ENCODE data around the gene SLX4IP.

DNA sequence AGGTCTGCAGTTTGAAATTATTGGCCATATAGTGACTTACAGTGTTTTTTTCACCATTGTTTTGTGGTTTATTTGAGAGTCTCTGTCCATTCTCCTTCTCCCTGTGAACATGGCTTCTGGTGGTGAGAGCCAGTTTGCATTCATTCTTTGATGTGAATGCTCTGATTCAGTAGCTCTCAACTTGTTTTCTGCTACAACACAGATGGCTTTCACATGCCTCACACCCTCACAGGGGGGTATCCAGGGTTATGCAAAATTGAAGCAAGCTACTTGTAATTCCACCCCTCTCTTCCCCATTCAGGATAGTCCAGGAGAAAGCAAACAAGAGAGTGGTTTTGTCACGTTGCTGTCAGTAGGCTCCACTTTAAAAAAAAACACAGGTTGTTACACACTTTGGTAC lies 55.6 kb downstream of the SLX4IP start:
- TF ChIP-seq, protein P1, sequence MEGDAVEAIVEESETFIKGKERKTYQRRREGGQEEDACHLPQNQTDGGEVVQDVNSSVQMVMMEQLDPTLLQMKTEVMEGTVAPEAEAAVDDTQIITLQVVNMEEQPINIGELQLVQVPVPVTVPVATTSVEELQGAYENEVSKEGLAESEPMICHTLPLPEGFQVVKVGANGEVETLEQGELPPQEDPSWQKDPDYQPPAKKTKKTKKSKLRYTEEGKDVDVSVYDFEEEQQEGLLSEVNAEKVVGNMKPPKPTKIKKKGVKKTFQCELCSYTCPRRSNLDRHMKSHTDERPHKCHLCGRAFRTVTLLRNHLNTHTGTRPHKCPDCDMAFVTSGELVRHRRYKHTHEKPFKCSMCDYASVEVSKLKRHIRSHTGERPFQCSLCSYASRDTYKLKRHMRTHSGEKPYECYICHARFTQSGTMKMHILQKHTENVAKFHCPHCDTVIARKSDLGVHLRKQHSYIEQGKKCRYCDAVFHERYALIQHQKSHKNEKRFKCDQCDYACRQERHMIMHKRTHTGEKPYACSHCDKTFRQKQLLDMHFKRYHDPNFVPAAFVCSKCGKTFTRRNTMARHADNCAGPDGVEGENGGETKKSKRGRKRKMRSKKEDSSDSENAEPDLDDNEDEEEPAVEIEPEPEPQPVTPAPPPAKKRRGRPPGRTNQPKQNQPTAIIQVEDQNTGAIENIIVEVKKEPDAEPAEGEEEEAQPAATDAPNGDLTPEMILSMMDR (IDR thresholded peaks at IDR 0.05) = no peak
- TF ChIP-seq POLR2A (IDR thresholded peaks at IDR 0.05) = no peak
- TF ChIP-seq POLR2AphosphoS5 (IDR thresholded peaks at IDR 0.05) = no peak
